SK-N-MC (cell line): ENCODE measurements around the gene BTNL2.

Experiments
- EZH2 ChIP-seq: fragments of 200-600 bp; sonication (generic); IDR thresholded peaks from one replicate; pipeline ENCODE4 v1.6.1; 2017; ENCODE audit warnings: antibody characterized with exemption
- FOXP2 ChIP-seq: optimal IDR thresholded peaks from 2 replicates; pipeline ENCODE3; 2011; ENCODE audit warnings: mild to moderate bottlenecking, moderate library complexity; ENCODE audit not compliant: insufficient read depth; ENCODE audit errors: extremely low read length, control extremely low read depth

DNA sequence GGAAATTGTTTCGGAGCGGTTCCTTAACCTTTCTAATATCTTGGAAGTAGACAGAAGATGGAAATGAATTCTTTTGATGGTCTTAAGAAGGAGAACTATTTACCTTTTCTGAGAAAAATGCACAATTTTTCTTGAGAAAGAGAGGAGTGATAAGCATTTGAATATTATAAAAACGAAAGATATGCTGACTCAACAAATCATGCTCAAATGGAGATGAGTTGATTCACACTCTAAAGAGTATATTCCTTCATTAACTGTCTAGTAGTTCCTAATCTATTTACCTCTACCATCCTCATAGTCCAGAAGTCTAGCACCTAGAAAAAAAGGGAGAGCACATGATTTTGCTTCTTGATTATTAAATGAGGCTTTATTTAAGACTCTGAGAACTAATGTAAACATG is 39.3 kb downstream of the BTNL2 start:
- TF ChIP-seq EZH2 (no peak), FOXP2 (no peak)
